Breast epithelium (tissue), 4 donors: ENCODE results near the gene ARHGAP8. TPM values are rescaled to one million over a fixed set of nuclear protein-coding genes. Genes with fewer than 3 reads are reported as not detected.
"Not testable (repeated sequence)": the region's sequence is repeated elsewhere in the genome, so short reads cannot be mapped to it uniquely, and the experiment has no call there.

Experiments used
- DNase-seq, 2 donors: peaks; one replicate each; pipeline ENCODE4 v3.0.0-alpha.2; 2019; ENCODE audit warnings: low spot score in 2 of 2
- H3K27ac ChIP-seq, 2 donors: fragments of 200-600 bp; sonication (generic) in 1 of 2; one replicate each; pipeline ENCODE4 v1.5.1; 2016 to 2019; ENCODE audit warnings: mild to moderate bottlenecking in 1 of 2
- H3K27me3 ChIP-seq, 2 donors: fragments of 200-600 bp; sonication (generic) in 1 of 2; one replicate each; pipeline versions ENCODE4 v1.5.1 to v1.6.0; 2017 to 2019; ENCODE audit warnings: control low read depth in 1 of 2, mild to moderate bottlenecking in 1 of 2
- H3K36me3 ChIP-seq: fragments of 200-600 bp; one replicate; pipeline ENCODE4 v1.5.1; 2019
- H3K4me1 ChIP-seq, 2 donors: fragments of 200-600 bp; sonication (generic); one replicate each; pipeline ENCODE4 v1.5.1; 2016 to 2019; ENCODE audit warnings: control low read depth in 1 of 2
- H3K4me3 ChIP-seq, 3 donors: fragments of 200-600 bp; sonication (generic); 1 replicate in 2 of 3; 2 replicates in 1 of 3; pipeline ENCODE4 v1.5.1; 2016 to 2019; ENCODE audit warnings: mild to moderate bottlenecking in 3 of 3, moderate library complexity in 2 of 3
- H3K9me3 ChIP-seq, 2 donors: fragments of 200-600 bp; sonication (generic) in 1 of 2; one replicate each; pipeline ENCODE4 v1.5.1; 2016 to 2019; ENCODE audit warnings: control low read depth in 1 of 2
- POLR2A ChIP-seq: fragments of 450-650 bp; IDR thresholded peaks from one replicate; pipeline ENCODE4 v1.6.1; 2016; ENCODE audit warnings: antibody characterized with exemption, mild to moderate bottlenecking, moderate library complexity
- POLR2AphosphoS5 ChIP-seq, 3 donors: sonication (generic); formaldehyde crosslinking; IDR thresholded peaks; one replicate each; pipeline ENCODE4 v1.6.1; 2017; ENCODE audit warnings: antibody characterized with exemption in 3 of 3
- intact Hi-C: fragments of 100-400 bp; cut with DNase I; formaldehyde crosslinking; loops from one replicate; pipeline ENCODE4 v1.15.1; 2023; ENCODE audit warnings: low total_unique reads
- total RNA-seq, 3 donors: library from RNA; depleted of rRNA; stranded (reverse); fragments of >200 nt; gene quantifications; one replicate each; pipeline ENCODE4 v1.1.0, GENCODE V29; 2016
- TF ChIP-seq, protein P1 (sequence below), 3 donors: fragments of 450-650 bp; IDR thresholded peaks; one replicate each; pipeline ENCODE4 v1.5.1; 2016 to 2017; ENCODE audit warnings: antibody characterized with exemption in 3 of 3, mild to moderate bottlenecking in 3 of 3, moderate library complexity in 3 of 3

ARHGAP8 gene
- total RNA-seq, 3 donors from 2014 or later: 9.8 to 39.4 (median 32.4) TPM

DNA sequence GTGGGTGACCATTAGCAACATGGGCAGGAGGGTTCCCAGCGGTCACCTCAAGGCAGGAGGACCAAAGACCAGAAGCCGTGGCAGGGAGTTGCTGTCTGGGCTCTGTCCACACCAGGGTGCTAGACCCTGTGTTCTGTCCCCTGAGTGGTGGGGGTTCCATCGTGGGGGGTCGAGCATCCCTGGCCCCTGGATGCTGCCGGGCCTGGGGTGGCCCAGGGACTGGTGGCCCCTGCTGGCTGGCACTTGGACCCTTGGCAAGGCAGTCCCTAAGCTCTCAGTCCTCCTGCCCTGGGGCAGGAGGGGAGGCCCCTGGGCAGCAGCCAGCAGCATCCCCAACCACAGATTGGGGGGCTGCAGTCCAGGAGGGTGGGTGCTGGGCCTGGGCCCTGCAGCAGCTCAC, 13.4 kb upstream of the ARHGAP8 start:
- Histone ChIP-seq H3K27ac (no peak overlapping the region), H3K4me1 (no peaks in the 10 kb centered on the region), H3K9me3 (no peaks in the 10 kb centered on the region), H3K36me3 (no peaks in the 10 kb centered on the region), H3K27me3 (no peaks in the 10 kb centered on the region), H3K4me3 (no peak overlapping the region)
- no peak for DNase-seq
- TF ChIP-seq POLR2A: no peak
- TF ChIP-seq, protein P1, sequence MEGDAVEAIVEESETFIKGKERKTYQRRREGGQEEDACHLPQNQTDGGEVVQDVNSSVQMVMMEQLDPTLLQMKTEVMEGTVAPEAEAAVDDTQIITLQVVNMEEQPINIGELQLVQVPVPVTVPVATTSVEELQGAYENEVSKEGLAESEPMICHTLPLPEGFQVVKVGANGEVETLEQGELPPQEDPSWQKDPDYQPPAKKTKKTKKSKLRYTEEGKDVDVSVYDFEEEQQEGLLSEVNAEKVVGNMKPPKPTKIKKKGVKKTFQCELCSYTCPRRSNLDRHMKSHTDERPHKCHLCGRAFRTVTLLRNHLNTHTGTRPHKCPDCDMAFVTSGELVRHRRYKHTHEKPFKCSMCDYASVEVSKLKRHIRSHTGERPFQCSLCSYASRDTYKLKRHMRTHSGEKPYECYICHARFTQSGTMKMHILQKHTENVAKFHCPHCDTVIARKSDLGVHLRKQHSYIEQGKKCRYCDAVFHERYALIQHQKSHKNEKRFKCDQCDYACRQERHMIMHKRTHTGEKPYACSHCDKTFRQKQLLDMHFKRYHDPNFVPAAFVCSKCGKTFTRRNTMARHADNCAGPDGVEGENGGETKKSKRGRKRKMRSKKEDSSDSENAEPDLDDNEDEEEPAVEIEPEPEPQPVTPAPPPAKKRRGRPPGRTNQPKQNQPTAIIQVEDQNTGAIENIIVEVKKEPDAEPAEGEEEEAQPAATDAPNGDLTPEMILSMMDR (IDR thresholded peaks at IDR 0.05): no peak
- TF ChIP-seq POLR2AphosphoS5 (IDR thresholded peaks at IDR 0.05): no peak
- intact Hi-C loops: loop anchor here (5.0 kb wide), 1 partner anchor 42 kb away; no protein-coding TSS in a partner anchor

DNA sequence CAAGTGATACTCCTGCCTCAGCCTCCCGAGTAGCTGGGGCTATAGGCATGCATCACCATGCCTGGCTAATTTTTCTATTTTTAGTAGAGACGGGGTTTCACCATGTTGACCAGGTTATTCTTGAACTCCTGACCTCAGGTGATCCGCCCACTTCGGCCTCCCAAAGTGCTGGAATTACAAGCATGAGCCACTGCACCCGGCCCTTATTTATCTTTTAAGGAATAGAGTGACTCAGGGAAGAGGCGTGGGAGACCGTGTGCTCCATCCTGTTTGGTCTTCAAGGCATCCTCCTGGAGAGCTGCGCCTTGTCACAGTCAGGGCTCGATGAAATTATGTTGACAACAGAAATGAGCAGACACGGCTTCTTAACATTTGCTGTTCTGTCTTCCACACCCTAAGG, 12.7 kb upstream of the ARHGAP8 start:
- not testable (repeated sequence) for H3K27ac ChIP-seq, H3K4me1 ChIP-seq, H3K9me3 ChIP-seq, H3K4me3 ChIP-seq, H3K36me3 ChIP-seq, H3K27me3 ChIP-seq, DNase-seq
- intact Hi-C loops: loop anchor here (5.0 kb wide), 1 partner anchor 42 kb away; no protein-coding TSS in a partner anchor

DNA sequence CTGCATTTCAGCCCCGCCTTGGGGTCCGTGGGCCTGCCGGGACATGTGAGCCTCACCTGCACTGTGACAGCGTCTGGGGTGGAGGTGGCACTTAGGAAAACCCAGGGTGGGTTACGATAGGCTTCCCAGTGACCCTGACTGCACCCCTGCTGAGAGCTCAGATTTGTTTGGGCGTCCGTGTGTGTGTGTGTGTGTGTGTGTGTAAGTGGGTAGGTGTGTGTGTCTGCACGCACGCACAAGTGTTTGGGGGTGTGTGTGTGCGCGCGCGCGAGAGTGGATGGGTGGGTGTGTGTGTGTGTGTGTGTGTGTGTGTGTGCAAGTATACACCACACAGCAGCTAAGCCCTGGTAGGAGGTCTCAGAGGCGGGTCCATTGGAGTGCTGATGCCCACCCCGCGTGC, 12.1 kb upstream of the ARHGAP8 start:
- no peak for DNase-seq
- Histone ChIP-seq H3K36me3 (no peaks in the 10 kb centered on the region), H3K4me1 (no peaks in the 10 kb centered on the region), H3K27ac (no peak overlapping the region), H3K4me3 (no peak overlapping the region), H3K27me3 (no peaks in the 10 kb centered on the region), H3K9me3 (no peaks in the 10 kb centered on the region)
- TF ChIP-seq POLR2AphosphoS5 (IDR thresholded peaks at IDR 0.05) (no peak), POLR2A (no peak)
- TF ChIP-seq, protein P1 (IDR thresholded peaks at IDR 0.05): no peak
- intact Hi-C loops: no loop called here

DNA sequence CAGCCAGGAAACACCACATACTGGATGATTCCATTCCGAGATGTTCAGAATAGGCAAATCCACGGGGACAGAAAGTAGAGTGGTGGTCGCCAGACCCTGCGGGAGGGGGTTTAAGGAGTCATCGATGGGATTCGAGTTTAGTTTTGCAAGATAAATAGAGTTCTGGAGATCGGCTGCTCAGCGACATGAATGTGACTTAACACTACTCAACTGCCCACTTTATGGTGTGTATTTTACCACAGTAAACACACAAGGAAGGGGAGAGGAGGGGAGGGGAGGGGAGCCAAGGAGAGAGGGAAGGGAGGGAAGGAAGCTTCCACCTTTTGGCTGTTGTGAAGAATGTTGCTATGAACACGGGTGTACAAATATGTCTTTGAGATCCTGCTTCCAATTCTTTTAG, 10.4 kb upstream of the ARHGAP8 start:
- DNase-seq: no peak
- TF ChIP-seq, protein P1 (IDR thresholded peaks at IDR 0.05): no peak
- TF ChIP-seq POLR2AphosphoS5 (IDR thresholded peaks at IDR 0.05) (no peak), POLR2A (no peak)
- no peak overlapping the region for H3K4me3 ChIP-seq
- no peaks in the 10 kb centered on the region for H3K36me3 ChIP-seq
- no peaks in the 10 kb centered on the region for H3K9me3 ChIP-seq
- H3K27ac ChIP-seq: no peak overlapping the region
- H3K4me1 ChIP-seq: no peaks in the 10 kb centered on the region
- H3K27me3 ChIP-seq: no peaks in the 10 kb centered on the region
- intact Hi-C loops: no loop called here

DNA sequence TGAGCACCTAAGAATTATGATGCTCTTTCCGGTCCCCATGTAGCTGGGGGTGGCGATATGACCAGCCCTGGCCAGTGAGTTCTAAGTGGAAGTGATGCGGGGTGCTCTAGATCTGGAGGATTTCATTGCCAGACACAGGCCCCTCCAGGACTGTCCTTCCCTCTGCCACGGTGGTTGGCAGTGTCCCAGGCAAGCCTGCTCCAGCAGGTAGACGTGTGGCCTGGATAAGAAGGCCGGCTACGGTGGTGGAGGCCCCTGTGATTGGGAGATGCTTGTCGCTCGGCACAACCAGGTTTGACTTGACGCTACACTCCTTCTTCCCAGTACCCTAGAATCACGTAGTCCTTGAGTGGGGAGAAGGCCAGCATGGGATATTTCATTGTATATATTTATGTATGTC, 9.1 kb upstream of the ARHGAP8 start:
- Histone ChIP-seq H3K27me3 (no peaks in the 10 kb centered on the region), H3K36me3 (no peaks in the 10 kb centered on the region), H3K4me3 (no peak overlapping the region), H3K27ac (no peak overlapping the region), H3K9me3 (no peaks in the 10 kb centered on the region), H3K4me1 (no peaks in the 10 kb centered on the region)
- TF ChIP-seq, protein P1 (IDR thresholded peaks at IDR 0.05): no peak
- TF ChIP-seq POLR2AphosphoS5 (IDR thresholded peaks at IDR 0.05): no peak
- no peak for TF ChIP-seq POLR2A
- no peak for DNase-seq
- intact Hi-C loops: no loop called here

DNA sequence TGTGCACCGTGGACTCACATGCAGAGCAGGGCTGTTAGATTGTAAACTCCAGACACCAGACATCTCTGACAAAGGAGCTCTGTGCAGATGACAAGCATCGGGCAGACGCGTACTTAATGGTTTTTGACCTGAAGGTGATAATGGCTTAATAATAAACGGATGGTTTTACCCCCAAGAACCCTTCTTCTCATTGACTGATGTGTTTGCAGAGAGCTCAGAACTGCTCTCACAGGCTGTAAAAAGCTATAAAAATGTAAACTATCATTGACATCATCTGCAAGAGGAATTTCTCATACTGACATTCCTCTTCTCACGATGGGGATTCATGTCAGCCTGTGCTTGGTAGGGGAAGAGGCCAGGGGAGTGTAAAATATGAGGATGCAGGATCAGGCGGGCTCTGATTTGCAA, 8.6 kb upstream of the ARHGAP8 start:
- TF ChIP-seq, protein P1 (IDR thresholded peaks at IDR 0.05): no peak
- no peak for TF ChIP-seq POLR2AphosphoS5 (IDR thresholded peaks at IDR 0.05)
- TF ChIP-seq POLR2A: no peak
- Histone ChIP-seq H3K9me3 (no peaks in the 10 kb centered on the region), H3K27ac (no peak overlapping the region), H3K4me1 (no peaks in the 10 kb centered on the region), H3K27me3 (no peaks in the 10 kb centered on the region), H3K36me3 (no peaks in the 10 kb centered on the region), H3K4me3 (no peak overlapping the region)
- no peak for DNase-seq
- intact Hi-C loops: no loop called here
